ENCODE results near the gene CELA3B.
"Not testable (repeated sequence)": the region's sequence is repeated elsewhere in the genome, so short reads cannot be mapped to it uniquely, and the experiment has no call there.

- not testable (repeated sequence) for TF ChIP-seq EZH2phosphoT487, CTCF (IDR thresholded peaks at IDR 0.05; ENCODE audit: low read length)
These were observed 25.6 kb downstream of the CELA3B start for GRCh38 chr1:22002461-22002860.
